ENCODE data around the gene CNTNAP2.

The CNTNAP2 gene

DNA sequence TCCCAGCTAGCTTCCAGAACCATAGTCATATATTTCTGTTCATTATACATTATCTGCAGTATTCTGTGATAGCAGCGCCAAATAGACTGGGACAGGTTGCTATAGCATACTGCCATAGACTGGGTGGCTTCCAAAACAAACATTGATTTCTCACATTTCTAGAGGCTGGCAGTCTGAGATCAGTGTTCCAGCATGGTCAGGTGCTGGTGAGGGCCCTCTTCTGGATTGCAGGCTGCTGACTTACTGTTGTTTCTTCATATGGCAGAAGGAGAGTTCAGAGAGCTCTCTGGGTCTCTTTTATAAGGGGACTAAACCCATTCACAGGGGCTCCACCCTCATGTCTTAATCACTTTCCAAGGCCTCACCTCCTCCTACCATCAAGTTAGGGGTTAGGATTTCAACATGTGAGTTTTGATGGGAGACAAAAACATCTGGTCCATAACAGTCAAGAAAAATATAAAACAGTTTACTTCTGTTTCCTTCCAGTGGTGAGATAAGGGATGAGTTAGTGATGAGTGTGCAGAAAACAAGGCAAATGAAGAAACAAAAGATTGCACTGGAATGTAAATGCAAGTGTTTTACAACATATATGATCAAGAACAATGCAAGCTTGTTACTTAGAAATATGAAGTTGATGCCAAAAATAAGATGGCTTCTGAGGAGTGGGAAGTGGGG, 2074.9 kb downstream of the CNTNAP2 start (continued):
- TF ChIP-seq KLF7 (tag by site-specific recombination; IDR thresholded peaks at IDR 0.05; ENCODE audit: borderline replicate concordance): no peak
- TF ChIP-seq, protein P1, sequence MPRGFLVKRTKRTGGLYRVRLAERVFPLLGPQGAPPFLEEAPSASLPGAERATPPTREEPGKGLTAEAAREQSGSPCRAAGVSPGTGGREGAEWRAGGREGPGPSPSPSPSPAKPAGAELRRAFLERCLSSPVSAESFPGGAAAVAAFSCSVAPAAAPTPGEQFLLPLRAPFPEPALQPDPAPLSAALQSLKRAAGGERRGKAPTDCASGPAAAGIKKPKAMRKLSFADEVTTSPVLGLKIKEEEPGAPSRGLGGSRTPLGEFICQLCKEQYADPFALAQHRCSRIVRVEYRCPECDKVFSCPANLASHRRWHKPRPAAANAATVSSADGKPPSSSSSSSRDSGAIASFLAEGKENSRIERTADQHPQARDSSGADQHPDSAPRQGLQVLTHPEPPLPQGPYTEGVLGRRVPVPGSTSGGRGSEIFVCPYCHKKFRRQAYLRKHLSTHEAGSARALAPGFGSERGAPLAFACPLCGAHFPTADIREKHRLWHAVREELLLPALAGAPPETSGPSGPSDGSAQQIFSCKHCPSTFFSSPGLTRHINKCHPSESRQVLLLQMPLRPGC (tag by site-specific recombination; IDR thresholded peaks at IDR 0.05): no peak
- TF ChIP-seq ZNF558 (tag by site-specific recombination; IDR thresholded peaks at IDR 0.05): no peak
- TF ChIP-seq ZNF433 (tag by site-specific recombination; IDR thresholded peaks at IDR 0.05; ENCODE audit: low read depth): no peak

DNA sequence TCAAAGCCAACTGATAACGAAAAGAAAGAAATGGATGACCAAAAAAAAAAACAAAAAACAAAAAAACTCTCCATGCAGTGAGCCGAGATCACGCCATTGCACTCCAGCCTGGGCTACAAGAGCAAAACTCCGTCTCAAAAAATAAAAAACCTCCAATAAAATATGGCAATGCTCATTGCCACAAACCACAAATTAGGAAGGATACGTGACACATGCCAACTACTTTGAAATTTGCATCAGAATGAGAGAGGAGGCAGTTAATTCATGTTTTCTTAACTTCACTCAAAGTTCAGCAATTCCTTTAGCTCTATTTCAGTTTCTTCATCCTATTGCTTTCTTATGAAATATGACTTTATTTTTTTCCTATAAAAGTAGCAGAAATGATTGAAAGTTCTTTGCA, 2075.9 kb downstream of the CNTNAP2 start:
- H3K9me3 ChIP-seq (ENCODE audit: control insufficient read depth, insufficient read depth, low read depth, low read length): no peaks in the 10 kb centered on the region
- ChIA-PET CTCF (interaction anchor here (0.6 kb wide), 1 partner anchor 1156 kb away, joined by 3 read pairs; no protein-coding TSS in a partner anchor), POLR2A (no interaction called here)
- no peaks in the 10 kb centered on the region for H3K4me1 ChIP-seq (ENCODE audit: control insufficient read depth, insufficient read depth, low read length)
- H3K27ac ChIP-seq (ENCODE audit: extremely low read depth, low read depth, low read length): no peak overlapping the region
- no peaks in the 10 kb centered on the region for H3K36me3 ChIP-seq (ENCODE audit: control insufficient read depth in 2 of 2, insufficient read depth in 1 of 2, low read length in 2 of 2)
- no peak for TF ChIP-seq ZNF76 (tag by site-specific recombination; IDR thresholded peaks at IDR 0.05; ENCODE audit: borderline replicate concordance, low read depth)
- no peak for TF ChIP-seq ZNF404 (tag by site-specific recombination; IDR thresholded peaks at IDR 0.05)
- TF ChIP-seq ZNF830 (tag by site-specific recombination; IDR thresholded peaks at IDR 0.05; ENCODE audit: low read depth): no peak
- TF ChIP-seq, protein P2, sequence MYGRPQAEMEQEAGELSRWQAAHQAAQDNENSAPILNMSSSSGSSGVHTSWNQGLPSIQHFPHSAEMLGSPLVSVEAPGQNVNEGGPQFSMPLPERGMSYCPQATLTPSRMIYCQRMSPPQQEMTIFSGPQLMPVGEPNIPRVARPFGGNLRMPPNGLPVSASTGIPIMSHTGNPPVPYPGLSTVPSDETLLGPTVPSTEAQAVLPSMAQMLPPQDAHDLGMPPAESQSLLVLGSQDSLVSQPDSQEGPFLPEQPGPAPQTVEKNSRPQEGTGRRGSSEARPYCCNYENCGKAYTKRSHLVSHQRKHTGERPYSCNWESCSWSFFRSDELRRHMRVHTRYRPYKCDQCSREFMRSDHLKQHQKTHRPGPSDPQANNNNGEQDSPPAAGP (tag by site-specific recombination; IDR thresholded peaks at IDR 0.05): no peak
- H3K4me3 ChIP-seq (ENCODE audit: low read depth, low read length): no peak overlapping the region

DNA sequence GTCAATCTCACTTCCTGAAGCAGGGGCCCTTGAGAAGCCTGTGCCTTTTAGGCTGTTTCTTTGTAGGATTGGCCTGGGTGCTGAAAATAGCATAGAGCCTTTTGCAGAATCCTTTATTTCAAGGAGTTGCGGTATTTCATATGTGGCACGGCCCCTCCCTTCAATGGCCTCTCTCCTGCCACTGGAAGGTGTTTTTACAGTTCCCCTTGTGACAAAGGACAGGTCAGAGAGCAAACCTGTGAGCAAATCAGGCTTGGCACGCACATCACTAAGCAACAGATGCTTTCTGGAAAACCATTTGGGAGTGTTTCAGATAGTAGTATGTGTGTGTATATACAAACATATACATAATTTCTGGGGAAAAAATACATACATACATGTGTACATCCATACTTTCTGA, 2085.4 kb downstream of the CNTNAP2 start:
- Histone ChIP-seq H3K4me3 (ENCODE audit: low read depth, low read length) (no peak overlapping the region), H3K9me3 (ENCODE audit: control insufficient read depth, insufficient read depth, low read depth, low read length) (no peaks in the 10 kb centered on the region), H3K36me3 (ENCODE audit: control insufficient read depth in 2 of 2, insufficient read depth in 1 of 2, low read length in 2 of 2) (no peaks in the 10 kb centered on the region), H3K4me1 (ENCODE audit: control insufficient read depth, insufficient read depth, low read length) (no peaks in the 10 kb centered on the region), H3K27ac (ENCODE audit: extremely low read depth, low read depth, low read length) (no peak overlapping the region)
- ChIA-PET POLR2A (no interaction called here), CTCF (no interaction called here)
- TF ChIP-seq FEZF1 (tag by site-specific recombination; IDR thresholded peaks at IDR 0.05) (no peak), SALL2 (tag by site-specific recombination; IDR thresholded peaks at IDR 0.05; ENCODE audit: borderline replicate concordance) (no peak), ZNF146 (tag by site-specific recombination; IDR thresholded peaks at IDR 0.05) (no peak), ZNF621 (tag by site-specific recombination; IDR thresholded peaks at IDR 0.05) (no peak), ZNF510 (tag by site-specific recombination; IDR thresholded peaks at IDR 0.05; ENCODE audit: insufficient replicate concordance) (no peak), ZNF114 (tag by site-specific recombination; IDR thresholded peaks at IDR 0.05) (no peak), ZNF654 (tag by site-specific recombination; IDR thresholded peaks at IDR 0.05; ENCODE audit: low read depth) (no peak), ZNF624 (tag by site-specific recombination; IDR thresholded peaks at IDR 0.05) (no peak), ZNF248 (tag by site-specific recombination; IDR thresholded peaks at IDR 0.05) (no peak), GLIS1 (tag by site-specific recombination; IDR thresholded peaks at IDR 0.05) (no peak), ZNF670 (tag by site-specific recombination; IDR thresholded peaks at IDR 0.05; ENCODE audit: low read depth) (no peak), ZNF837 (tag by site-specific recombination; IDR thresholded peaks at IDR 0.05) (no peak), REPIN1 (tag by site-specific recombination; IDR thresholded peaks at IDR 0.05; ENCODE audit: low read depth) (no peak), ZNF701 (tag by site-specific recombination; IDR thresholded peaks at IDR 0.05) (no peak), ZNF292 (tag by site-specific recombination; IDR thresholded peaks at IDR 0.05; ENCODE audit: borderline replicate concordance, low read depth) (no peak)
- TF ChIP-seq, protein P3, sequence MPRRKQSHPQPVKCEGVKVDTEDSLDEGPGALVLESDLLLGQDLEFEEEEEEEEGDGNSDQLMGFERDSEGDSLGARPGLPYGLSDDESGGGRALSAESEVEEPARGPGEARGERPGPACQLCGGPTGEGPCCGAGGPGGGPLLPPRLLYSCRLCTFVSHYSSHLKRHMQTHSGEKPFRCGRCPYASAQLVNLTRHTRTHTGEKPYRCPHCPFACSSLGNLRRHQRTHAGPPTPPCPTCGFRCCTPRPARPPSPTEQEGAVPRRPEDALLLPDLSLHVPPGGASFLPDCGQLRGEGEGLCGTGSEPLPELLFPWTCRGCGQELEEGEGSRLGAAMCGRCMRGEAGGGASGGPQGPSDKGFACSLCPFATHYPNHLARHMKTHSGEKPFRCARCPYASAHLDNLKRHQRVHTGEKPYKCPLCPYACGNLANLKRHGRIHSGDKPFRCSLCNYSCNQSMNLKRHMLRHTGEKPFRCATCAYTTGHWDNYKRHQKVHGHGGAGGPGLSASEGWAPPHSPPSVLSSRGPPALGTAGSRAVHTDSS (tag by site-specific recombination; IDR thresholded peaks at IDR 0.05): no peak
- TF ChIP-seq, protein P4, sequence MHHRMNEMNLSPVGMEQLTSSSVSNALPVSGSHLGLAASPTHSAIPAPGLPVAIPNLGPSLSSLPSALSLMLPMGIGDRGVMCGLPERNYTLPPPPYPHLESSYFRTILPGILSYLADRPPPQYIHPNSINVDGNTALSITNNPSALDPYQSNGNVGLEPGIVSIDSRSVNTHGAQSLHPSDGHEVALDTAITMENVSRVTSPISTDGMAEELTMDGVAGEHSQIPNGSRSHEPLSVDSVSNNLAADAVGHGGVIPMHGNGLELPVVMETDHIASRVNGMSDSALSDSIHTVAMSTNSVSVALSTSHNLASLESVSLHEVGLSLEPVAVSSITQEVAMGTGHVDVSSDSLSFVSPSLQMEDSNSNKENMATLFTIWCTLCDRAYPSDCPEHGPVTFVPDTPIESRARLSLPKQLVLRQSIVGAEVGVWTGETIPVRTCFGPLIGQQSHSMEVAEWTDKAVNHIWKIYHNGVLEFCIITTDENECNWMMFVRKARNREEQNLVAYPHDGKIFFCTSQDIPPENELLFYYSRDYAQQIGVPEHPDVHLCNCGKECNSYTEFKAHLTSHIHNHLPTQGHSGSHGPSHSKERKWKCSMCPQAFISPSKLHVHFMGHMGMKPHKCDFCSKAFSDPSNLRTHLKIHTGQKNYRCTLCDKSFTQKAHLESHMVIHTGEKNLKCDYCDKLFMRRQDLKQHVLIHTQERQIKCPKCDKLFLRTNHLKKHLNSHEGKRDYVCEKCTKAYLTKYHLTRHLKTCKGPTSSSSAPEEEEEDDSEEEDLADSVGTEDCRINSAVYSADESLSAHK (tag by site-specific recombination; IDR thresholded peaks at IDR 0.05): no peak
